ENCODE measurements around the gene RNF208.
"Not testable (repeated sequence)": the region's sequence is repeated elsewhere in the genome, so short reads cannot be mapped to it uniquely, and the experiment has no call there.

Gene RNF208

GRCh38 chr9:137253717-137254623, 31.9 kb upstream of the RNF208 start:
- no peak for DNase-seq (ENCODE audit: extremely low read depth in 1 of 2, low read depth in 1 of 2)

GRCh38 chr9:137252555-137253506, 30.8 kb upstream of the RNF208 start:
- DNase-seq (ENCODE audit: extremely low read depth in 1 of 2, low read depth in 1 of 2): no peak

- DNase-seq (ENCODE audit: extremely low read depth in 1 of 2, low read depth in 1 of 2): no peak
Observed at GRCh38 chr9:137251490-137252268, 29.6 kb upstream of the RNF208 start.

GRCh38 chr9:137251194-137251461, 29.1 kb upstream of the RNF208 start, which contains the start of gene STPG3:
Gene STPG3 (plus strand): TSS chr9:137251286. CDS start chr9:137251287, 1 bp downstream.
- no peak for DNase-seq (ENCODE audit: extremely low read depth in 1 of 2, low read depth in 1 of 2)

- no peak for DNase-seq (ENCODE audit: extremely low read depth in 1 of 2, low read depth in 1 of 2)
Observed at GRCh38 chr9:137250329-137251193, 28.5 kb upstream of the RNF208 start.

GRCh38 chr9:137247916-137248175, 25.8 kb upstream of the RNF208 start:
- DNase-seq (ENCODE audit: extremely low read depth in 1 of 2, low read depth in 1 of 2): no peak

GRCh38 chr9:137247135-137247915, 25.3 kb upstream of the RNF208 start:
- DNase-seq (ENCODE audit: extremely low read depth in 1 of 2, low read depth in 1 of 2): no peak

GRCh38 chr9:137245450-137246421, 23.7 kb upstream of the RNF208 start:
- DNase-seq (ENCODE audit: extremely low read depth in 1 of 2, low read depth in 1 of 2): no peak

GRCh38 chr9:137244486-137245449, 22.7 kb upstream of the RNF208 start:
- no peak for DNase-seq (ENCODE audit: extremely low read depth in 1 of 2, low read depth in 1 of 2)

GRCh38 chr9:137243626-137244485, 21.8 kb upstream of the RNF208 start:
- no peak for DNase-seq (ENCODE audit: extremely low read depth in 1 of 2, low read depth in 1 of 2)

GRCh38 chr9:137243266-137243625, 21.2 kb upstream of the RNF208 start:
- DNase-seq (ENCODE audit: extremely low read depth in 1 of 2, low read depth in 1 of 2): not testable (repeated sequence)

- no peak for DNase-seq (ENCODE audit: extremely low read depth in 1 of 2, low read depth in 1 of 2)
Observed at GRCh38 chr9:137242269-137243203, 20.5 kb upstream of the RNF208 start.

GRCh38 chr9:137241490-137242268, 19.6 kb upstream of the RNF208 start:
- DNase-seq (ENCODE audit: extremely low read depth in 1 of 2, low read depth in 1 of 2): peak; percentile 37 to 49

GRCh38 chr9:137240841-137241489, 18.9 kb upstream of the RNF208 start, which contains the start of gene TUBB4B:
Gene TUBB4B (plus strand): TSS chr9:137241287. CDS start chr9:137241361, 74 bp downstream.
- peak; percentile 96 to 98 for DNase-seq (ENCODE audit: extremely low read depth in 1 of 2, low read depth in 1 of 2)
